ENCODE results near the gene PDK2. TPM values are rescaled to one million over a fixed set of nuclear protein-coding genes. Genes with fewer than 3 reads are reported as not detected.

The PDK2 gene
- total RNA-seq, 4 donors from 2014 or later: 42.2 to 72.7 (median 50.7) TPM

GRCh38 chr17:50109785-50110184, 14.6 kb downstream of the PDK2 start:
- no peak for ATAC-seq (ENCODE audit: low FRiP score)

GRCh38 chr17:50110591-50111349, 15.6 kb downstream of the PDK2 start:
- ATAC-seq (ENCODE audit: low FRiP score) (no peak), DNase-seq (ENCODE audit: low spot score) (no peak)
- no peak for TF ChIP-seq CTCF (IDR thresholded peaks at IDR 0.05)

More at GRCh38 chr17:50109785-50110184, 14.6 kb downstream of the PDK2 start:
- DNase-seq (ENCODE audit: low spot score): no peak
- TF ChIP-seq CTCF (IDR thresholded peaks at IDR 0.05): no peak

DNA sequence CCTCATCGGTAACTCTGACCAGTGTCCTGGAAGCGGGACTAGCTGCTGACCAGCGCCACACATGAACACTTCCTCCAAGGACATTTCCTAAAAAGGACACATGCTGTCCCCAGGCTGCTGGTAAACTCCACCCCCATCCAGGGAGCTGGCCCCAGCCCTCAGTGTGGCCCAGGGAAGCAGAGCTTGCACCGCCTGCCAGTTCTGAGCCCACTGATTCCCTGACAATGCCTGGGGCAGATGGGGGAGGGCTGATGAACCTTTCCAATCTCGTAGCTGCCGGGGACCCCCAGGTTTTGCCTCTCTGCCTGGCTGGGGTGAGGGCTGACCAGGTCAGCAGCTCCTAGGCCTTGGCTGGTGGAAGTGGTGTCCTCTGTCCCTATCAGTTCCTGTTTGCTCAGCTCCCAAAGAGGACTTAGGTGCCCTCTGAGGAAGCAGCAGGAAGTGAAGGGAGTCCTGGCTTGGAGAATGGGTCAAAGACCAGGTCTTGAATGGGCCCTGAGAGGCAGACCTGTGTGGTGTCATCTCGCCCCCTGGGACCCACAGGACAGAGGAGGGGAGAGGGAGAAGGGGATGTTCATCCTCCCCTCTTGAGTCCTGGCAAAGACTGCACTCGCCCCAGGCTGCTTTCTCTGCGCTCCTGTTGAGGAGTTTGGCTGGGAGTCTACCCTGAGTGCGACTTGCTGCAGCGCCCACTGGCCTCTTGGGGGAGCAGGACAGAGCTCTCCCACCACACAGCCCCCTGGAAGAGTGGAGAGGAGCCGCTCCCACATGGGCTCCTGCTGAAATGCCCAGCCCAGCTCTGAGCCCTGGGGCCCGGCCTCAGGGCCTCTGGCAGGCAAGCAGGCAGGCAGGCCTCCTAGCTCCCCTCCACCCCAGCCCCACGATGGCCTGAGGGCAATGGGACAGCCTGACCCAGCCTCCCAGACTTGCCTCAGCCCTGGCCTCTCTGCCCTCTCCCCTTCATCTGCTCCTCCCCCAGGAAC, 16.8 kb downstream of the PDK2 start:
- DNase-seq (ENCODE audit: low spot score): no peak
- TF ChIP-seq CTCF (IDR thresholded peaks at IDR 0.05): no peak
- no peak for ATAC-seq (ENCODE audit: low FRiP score)

DNA sequence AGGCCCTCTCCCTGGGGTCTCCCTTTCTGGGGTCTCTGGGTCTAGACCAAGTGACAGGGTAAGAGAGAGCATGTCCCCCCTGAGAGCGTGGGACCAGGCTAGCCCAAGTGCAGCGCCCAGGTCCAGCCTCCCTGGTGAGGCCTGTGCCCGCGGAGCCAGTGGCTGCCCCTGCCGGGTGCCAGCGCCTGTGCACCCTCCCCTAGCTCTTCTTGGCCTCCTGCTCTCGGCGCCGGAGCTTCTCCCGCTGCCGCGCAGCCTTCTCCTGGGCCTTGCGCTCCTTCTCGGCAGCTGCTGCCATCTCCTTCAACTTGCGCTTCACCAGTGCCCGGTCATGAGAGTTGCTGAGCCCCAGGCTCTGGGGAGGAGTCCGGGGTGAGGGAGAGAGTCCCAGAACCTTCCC, 17.5 kb downstream of the PDK2 start:
- no peak for TF ChIP-seq CTCF (IDR thresholded peaks at IDR 0.05)
- no peak for DNase-seq (ENCODE audit: low spot score)
- no peak for ATAC-seq (ENCODE audit: low FRiP score)

GRCh38 chr17:50113624-50114320, 18.6 kb downstream of the PDK2 start:
- no peak for TF ChIP-seq CTCF (IDR thresholded peaks at IDR 0.05)
- no peak for ATAC-seq (ENCODE audit: low FRiP score)
- DNase-seq (ENCODE audit: low spot score): no peak

DNA sequence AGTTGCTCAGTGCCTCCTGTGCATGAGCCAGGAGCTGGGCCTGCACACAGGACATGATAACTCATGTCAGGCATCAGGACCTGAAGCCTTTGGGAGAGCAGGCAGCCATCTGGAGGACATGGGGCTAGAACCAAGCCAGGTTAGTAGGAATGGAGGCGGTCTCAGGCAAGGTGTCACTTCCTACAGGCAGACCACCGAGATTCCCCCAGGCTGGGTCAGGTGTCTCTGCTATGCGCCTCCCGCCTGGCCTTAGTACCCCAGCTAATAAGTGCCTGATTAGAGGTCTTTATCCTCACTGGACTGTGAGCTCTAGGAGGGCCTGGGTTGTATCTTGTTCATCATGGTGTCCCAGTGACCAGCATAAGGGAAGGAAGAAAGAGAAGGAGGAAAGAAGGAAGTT, 19.2 kb downstream of the PDK2 start:
- ATAC-seq (ENCODE audit: low FRiP score) (no peak), DNase-seq (ENCODE audit: low spot score) (no peak)
- TF ChIP-seq CTCF (IDR thresholded peaks at IDR 0.05): no peak
